Astrocyte (in vitro differentiated cells and primary cell): ENCODE data around the gene ADAM23.

ENCODE experiments used
- EZH2 ChIP-seq: IDR thresholded peaks from 2 replicates; pipeline ENCODE4 v1.6.1; 2012; ENCODE audit warnings: mild to moderate bottlenecking, low read length, inconsistent platforms; ENCODE audit not compliant: insufficient read depth
- TF ChIP-seq, protein P1 (sequence below): IDR thresholded peaks from 2 replicates; pipeline ENCODE4 v1.5.1; 2011; ENCODE audit warnings: low read depth, mild to moderate bottlenecking, inconsistent platforms, low read length, moderate library complexity; ENCODE audit not compliant: insufficient read depth

DNA sequence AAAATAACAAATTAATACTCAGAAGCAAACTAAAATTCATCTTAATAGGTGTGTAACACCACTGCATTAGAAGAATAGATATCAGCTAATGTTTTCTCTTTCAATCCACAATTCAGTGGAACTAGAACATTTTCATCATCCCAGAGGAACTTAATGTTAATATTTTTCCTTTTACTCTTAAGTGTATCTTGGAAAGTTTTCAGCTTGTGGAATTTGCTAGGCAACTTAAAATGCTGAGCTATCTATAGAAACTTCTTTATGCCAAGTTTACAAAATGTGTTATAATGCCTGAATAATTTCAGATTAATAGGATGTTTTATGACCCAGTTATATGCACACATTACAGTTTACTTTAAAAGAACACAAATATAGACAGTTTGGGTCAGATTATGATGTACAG lies 112.4 kb downstream of the ADAM23 start:
- TF ChIP-seq, protein P1, sequence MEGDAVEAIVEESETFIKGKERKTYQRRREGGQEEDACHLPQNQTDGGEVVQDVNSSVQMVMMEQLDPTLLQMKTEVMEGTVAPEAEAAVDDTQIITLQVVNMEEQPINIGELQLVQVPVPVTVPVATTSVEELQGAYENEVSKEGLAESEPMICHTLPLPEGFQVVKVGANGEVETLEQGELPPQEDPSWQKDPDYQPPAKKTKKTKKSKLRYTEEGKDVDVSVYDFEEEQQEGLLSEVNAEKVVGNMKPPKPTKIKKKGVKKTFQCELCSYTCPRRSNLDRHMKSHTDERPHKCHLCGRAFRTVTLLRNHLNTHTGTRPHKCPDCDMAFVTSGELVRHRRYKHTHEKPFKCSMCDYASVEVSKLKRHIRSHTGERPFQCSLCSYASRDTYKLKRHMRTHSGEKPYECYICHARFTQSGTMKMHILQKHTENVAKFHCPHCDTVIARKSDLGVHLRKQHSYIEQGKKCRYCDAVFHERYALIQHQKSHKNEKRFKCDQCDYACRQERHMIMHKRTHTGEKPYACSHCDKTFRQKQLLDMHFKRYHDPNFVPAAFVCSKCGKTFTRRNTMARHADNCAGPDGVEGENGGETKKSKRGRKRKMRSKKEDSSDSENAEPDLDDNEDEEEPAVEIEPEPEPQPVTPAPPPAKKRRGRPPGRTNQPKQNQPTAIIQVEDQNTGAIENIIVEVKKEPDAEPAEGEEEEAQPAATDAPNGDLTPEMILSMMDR, result no peak
- TF ChIP-seq EZH2, result no peak
